ENCODE results near the gene CHRNE. TPM values are rescaled to one million over a fixed set of nuclear protein-coding genes. Genes with fewer than 3 reads are reported as not detected.

Gene CHRNE
- total and polyA plus RNA-seq, 2 experiments from 2014 or later, result 0.24 to 1.2 TPM

DNA sequence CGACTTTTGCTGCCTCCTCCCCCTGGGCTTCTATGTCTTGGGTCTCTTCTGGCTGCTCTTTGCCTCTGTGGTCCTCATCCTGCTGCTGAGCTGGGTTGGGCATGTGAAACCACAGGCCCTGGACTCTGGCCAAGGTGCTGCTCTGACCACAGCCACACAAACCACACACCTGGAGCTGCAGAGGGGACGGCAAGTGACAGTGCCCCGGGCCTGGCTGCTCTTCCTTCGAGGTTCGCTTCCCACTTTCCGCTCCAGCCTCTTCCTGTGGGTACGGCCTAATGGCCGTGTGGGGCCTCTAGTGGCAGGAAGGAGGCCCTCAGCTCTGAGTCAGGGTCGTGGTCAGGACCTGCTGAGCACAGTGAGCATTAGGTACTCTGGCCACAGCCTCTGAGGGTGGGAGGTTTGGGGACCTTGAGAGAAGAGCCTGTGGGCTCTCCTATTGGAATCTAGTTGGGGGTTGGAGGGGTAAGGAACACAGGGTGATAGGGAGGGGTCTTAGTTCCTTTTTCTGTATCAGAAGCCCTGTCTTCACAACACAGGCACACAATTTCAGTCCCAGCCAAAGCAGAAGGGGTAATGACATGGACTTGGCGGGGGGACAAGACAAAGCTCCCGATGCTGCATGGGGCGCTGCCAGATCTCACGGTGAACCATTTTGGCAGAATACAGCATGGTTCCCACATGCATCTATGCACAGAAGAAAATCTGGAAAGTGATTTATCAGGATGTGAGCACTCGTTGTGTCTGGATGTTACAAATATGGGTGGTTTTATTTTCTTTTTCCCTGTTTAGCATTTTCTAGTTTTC lies 31.5 kb upstream of the CHRNE start:
- H3K9me3 Mint-ChIP-seq, result no peaks in the 10 kb centered on the region
- H3K27me3 Mint-ChIP-seq (ENCODE audit: insufficient read depth, low read depth, poor library complexity), result peaks cover 10% of the 10 kb centered on the region
- H3K4me1 Mint-ChIP-seq, result peaks cover 26% of the 10 kb centered on the region
- Histone ChIP-seq H3K4me3 (no peak overlapping the region), H3K79me2 (replicated peaks; ENCODE audit: insufficient read depth) (peaks cover 11% of the 10 kb centered on the region), H3K36me3 (ENCODE audit: insufficient read depth) (no peaks in the 10 kb centered on the region; the same call in 1 of the 2 replicates), H3K9me2 (ENCODE audit: insufficient read depth) (no peaks in the 10 kb centered on the region), H3F3A (replicated peaks; ENCODE audit: low read depth) (peaks cover 11% of the 10 kb centered on the region), H3K27me3 (ENCODE audit: insufficient read depth) (no peaks in the 10 kb centered on the region), H4K20me1 (replicated peaks; ENCODE audit: insufficient read depth) (no peaks in the 10 kb centered on the region), H3K4me2 (no peak overlapping the region), H3K4me1 (ENCODE audit: insufficient read depth) (peaks cover 8% of the 10 kb centered on the region), H2AFZ (no peak overlapping the region), H3K27ac (ENCODE audit: low read depth) (peak overlapping the region; percentile 45; the same call in 1 of the 2 replicates)
- H3K27ac Mint-ChIP-seq, result no peak overlapping the region
- no peak overlapping the region for H3K4me3 Mint-ChIP-seq
- TF ChIP-seq, protein P1, sequence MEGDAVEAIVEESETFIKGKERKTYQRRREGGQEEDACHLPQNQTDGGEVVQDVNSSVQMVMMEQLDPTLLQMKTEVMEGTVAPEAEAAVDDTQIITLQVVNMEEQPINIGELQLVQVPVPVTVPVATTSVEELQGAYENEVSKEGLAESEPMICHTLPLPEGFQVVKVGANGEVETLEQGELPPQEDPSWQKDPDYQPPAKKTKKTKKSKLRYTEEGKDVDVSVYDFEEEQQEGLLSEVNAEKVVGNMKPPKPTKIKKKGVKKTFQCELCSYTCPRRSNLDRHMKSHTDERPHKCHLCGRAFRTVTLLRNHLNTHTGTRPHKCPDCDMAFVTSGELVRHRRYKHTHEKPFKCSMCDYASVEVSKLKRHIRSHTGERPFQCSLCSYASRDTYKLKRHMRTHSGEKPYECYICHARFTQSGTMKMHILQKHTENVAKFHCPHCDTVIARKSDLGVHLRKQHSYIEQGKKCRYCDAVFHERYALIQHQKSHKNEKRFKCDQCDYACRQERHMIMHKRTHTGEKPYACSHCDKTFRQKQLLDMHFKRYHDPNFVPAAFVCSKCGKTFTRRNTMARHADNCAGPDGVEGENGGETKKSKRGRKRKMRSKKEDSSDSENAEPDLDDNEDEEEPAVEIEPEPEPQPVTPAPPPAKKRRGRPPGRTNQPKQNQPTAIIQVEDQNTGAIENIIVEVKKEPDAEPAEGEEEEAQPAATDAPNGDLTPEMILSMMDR (conservative IDR thresholded peaks at IDR 0.05; ENCODE audit: low read depth in 2 of 2), result peak; percentile 43 to 59
- TF ChIP-seq NANOG (IDR thresholded peaks at IDR 0.05; ENCODE audit: borderline replicate concordance), result no peak
- no peak for TF ChIP-seq EZH2 (IDR thresholded peaks at IDR 0.05; ENCODE audit: low read depth, unreplicated experiment)
- TF ChIP-seq, protein P2, sequence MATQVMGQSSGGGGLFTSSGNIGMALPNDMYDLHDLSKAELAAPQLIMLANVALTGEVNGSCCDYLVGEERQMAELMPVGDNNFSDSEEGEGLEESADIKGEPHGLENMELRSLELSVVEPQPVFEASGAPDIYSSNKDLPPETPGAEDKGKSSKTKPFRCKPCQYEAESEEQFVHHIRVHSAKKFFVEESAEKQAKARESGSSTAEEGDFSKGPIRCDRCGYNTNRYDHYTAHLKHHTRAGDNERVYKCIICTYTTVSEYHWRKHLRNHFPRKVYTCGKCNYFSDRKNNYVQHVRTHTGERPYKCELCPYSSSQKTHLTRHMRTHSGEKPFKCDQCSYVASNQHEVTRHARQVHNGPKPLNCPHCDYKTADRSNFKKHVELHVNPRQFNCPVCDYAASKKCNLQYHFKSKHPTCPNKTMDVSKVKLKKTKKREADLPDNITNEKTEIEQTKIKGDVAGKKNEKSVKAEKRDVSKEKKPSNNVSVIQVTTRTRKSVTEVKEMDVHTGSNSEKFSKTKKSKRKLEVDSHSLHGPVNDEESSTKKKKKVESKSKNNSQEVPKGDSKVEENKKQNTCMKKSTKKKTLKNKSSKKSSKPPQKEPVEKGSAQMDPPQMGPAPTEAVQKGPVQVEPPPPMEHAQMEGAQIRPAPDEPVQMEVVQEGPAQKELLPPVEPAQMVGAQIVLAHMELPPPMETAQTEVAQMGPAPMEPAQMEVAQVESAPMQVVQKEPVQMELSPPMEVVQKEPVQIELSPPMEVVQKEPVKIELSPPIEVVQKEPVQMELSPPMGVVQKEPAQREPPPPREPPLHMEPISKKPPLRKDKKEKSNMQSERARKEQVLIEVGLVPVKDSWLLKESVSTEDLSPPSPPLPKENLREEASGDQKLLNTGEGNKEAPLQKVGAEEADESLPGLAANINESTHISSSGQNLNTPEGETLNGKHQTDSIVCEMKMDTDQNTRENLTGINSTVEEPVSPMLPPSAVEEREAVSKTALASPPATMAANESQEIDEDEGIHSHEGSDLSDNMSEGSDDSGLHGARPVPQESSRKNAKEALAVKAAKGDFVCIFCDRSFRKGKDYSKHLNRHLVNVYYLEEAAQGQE (IDR thresholded peaks at IDR 0.05; ENCODE audit: unreplicated experiment), result peak; percentile 4
- no peak for TF ChIP-seq ZNF331 (CRISPR knock-in tag; IDR thresholded peaks at IDR 0.05; ENCODE audit: low read depth)
- TF ChIP-seq POLR2AphosphoS5 (IDR thresholded peaks at IDR 0.05; ENCODE audit: low read depth), result peak; percentile 42; the same call in 1 of the 2 replicates
- no peak for TF ChIP-seq ZNF114 (CRISPR knock-in tag; IDR thresholded peaks at IDR 0.05)
- H3K36me3 Mint-ChIP-seq (ENCODE audit: low read depth), result peaks cover 42% of the 10 kb centered on the region
- DNase-seq (ENCODE audit: low spot score) (peak; percentile 70), ATAC-seq (peak; percentile 87)

DNA sequence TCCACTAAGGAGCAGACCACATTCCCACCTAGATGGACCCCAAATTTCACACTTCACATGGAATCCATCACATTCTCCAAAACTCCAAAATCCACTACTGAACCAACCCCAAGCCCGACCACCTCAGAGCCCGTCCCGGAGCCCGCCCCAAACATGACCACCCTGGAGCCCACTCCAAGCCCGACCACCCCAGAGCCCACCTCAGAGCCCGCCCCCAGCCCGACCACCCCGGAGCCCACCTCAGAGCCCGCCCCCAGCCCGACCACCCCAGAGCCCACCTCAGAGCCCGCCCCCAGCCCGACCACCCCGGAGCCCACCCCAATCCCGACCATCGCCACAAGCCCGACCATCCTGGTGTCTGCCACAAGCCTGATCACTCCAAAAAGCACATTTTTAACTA lies 30.7 kb upstream of the CHRNE start:
- no peak overlapping the region for H2AFZ ChIP-seq
- no peak overlapping the region for H3K4me2 ChIP-seq
- Mint-ChIP-seq H3K4me1 (peaks cover 22% of the 10 kb centered on the region), H3K27me3 (ENCODE audit: insufficient read depth, low read depth, poor library complexity) (peaks cover 10% of the 10 kb centered on the region), H3K36me3 (ENCODE audit: low read depth) (peaks cover 43% of the 10 kb centered on the region), H3K9me3 (no peaks in the 10 kb centered on the region), H3K27ac (no peak overlapping the region), H3K4me3 (no peak overlapping the region)
- no peak for DNase-seq (ENCODE audit: low spot score)
- H3K79me2 ChIP-seq (replicated peaks; ENCODE audit: insufficient read depth), result peaks cover 5% of the 10 kb centered on the region
- no peak for ATAC-seq
- H3F3A ChIP-seq (replicated peaks; ENCODE audit: low read depth), result peaks cover 4% of the 10 kb centered on the region; the same call in 1 of the 2 replicates
- no peaks in the 10 kb centered on the region for H4K20me1 ChIP-seq (replicated peaks; ENCODE audit: insufficient read depth)
- H3K27me3 ChIP-seq (ENCODE audit: insufficient read depth), result no peaks in the 10 kb centered on the region
- no peak overlapping the region for H3K27ac ChIP-seq (ENCODE audit: low read depth)
- no peaks in the 10 kb centered on the region for H3K9me2 ChIP-seq (ENCODE audit: insufficient read depth)
- no peaks in the 10 kb centered on the region; the same call in 1 of the 2 replicates for H3K36me3 ChIP-seq (ENCODE audit: insufficient read depth)
- no peak overlapping the region for H3K4me3 ChIP-seq
- H3K4me1 ChIP-seq (ENCODE audit: insufficient read depth), result peaks cover 3% of the 10 kb centered on the region
- no peak for TF ChIP-seq POLR2AphosphoS5 (IDR thresholded peaks at IDR 0.05; ENCODE audit: low read depth)
- no peak for TF ChIP-seq EZH2phosphoT487 (IDR thresholded peaks at IDR 0.05; ENCODE audit: unreplicated experiment)
- TF ChIP-seq, protein P2 (IDR thresholded peaks at IDR 0.05; ENCODE audit: unreplicated experiment), result no peak
- TF ChIP-seq ZNF114 (CRISPR knock-in tag; IDR thresholded peaks at IDR 0.05), result no peak
